IMR-90 (cell line): ENCODE measurements around the gene RAI1. TPM values are rescaled to one million over a fixed set of nuclear protein-coding genes. Genes with fewer than 3 reads are reported as not detected.
A peak's percentile ranks its signal among the peaks of the same experiment; 100 is the strongest.

Experiments
- ATAC-seq: fragments of 200-7000 bp; cut with Tn5 transposase; 2 replicates; pipeline ENCODE4 v1.9.1; 2020; ENCODE audit warnings: low read depth, mild to moderate bottlenecking, moderate library complexity
- BruUV-seq: library from RNA; stranded (reverse); fragments of 400-500 nt; replicated peaks from 2 replicates; lab custom pipeline; 2021; lab: Mats Ljungman, UMichigan
- CTCF ChIA-PET: fragments of 300-600 bp; formaldehyde crosslinking; extraction: SDS; loops from one replicate; lab custom pipeline; 2021; ENCODE audit warnings: antibody characterized with exemption; lab: Yijun Ruan, JAX
- POLR2A ChIA-PET: fragments of 300-600 bp; sonication (Branson Sonifier 250); formaldehyde crosslinking; loops from one replicate; lab custom pipeline; 2022; ENCODE audit warnings: antibody characterized with exemption; ENCODE audit not compliant: unreplicated experiment; lab: Charles Lee
- DNase-seq: peaks from one replicate; pipeline ENCODE4 v3.0.0; 2013
- H2AFZ ChIP-seq: replicated peaks from 2 replicates; pipeline ENCODE3; 2013; ENCODE audit warnings: low read length, mild to moderate bottlenecking; ENCODE audit not compliant: poor library complexity
- H2AK5ac ChIP-seq: 2 replicates; pipeline ENCODE4 v1.6.1; 2013; ENCODE audit warnings: low read depth, low read length, inconsistent platforms
- H2AK9ac ChIP-seq: replicated peaks from 2 replicates; pipeline ENCODE3; 2013; ENCODE audit warnings: mild to moderate bottlenecking, low read depth, low read length, moderate library complexity; ENCODE audit not compliant: poor library complexity
- H2BK120ac ChIP-seq: 2 replicates; pipeline ENCODE4 v1.6.1; 2013; ENCODE audit warnings: low read depth, low read length, inconsistent platforms
- H2BK15ac ChIP-seq: 3 replicates; pipeline ENCODE4 v1.6.1; 2013; ENCODE audit warnings: low read depth, low read length, inconsistent platforms
- H2BK20ac ChIP-seq: 2 replicates; pipeline ENCODE4 v1.6.1; 2013; ENCODE audit warnings: low read depth, mild to moderate bottlenecking, inconsistent platforms, low read length, moderate library complexity
- H2BK5ac ChIP-seq: 2 replicates; pipeline ENCODE4 v1.6.1; 2013; ENCODE audit warnings: mild to moderate bottlenecking, low read depth, low read length, inconsistent platforms; ENCODE audit not compliant: poor library complexity, severe bottlenecking
- H3K14ac ChIP-seq: replicated peaks from 2 replicates; pipeline ENCODE4 v1.6.1; 2013; ENCODE audit warnings: low read depth, low read length, inconsistent platforms
- H3K18ac ChIP-seq: 2 replicates; pipeline ENCODE4 v1.6.1; 2013; ENCODE audit warnings: low read depth, low read length, control low read depth
- H3K23ac ChIP-seq: 2 replicates; pipeline ENCODE4 v1.6.1; 2013; ENCODE audit warnings: low read depth, low read length, inconsistent platforms
- H3K27ac ChIP-seq: 2 replicates; pipeline ENCODE4 v1.5.1; 2013; ENCODE audit warnings: mild to moderate bottlenecking, control low read depth, low read length; ENCODE audit not compliant: insufficient read depth
- H3K27me3 ChIP-seq: 2 replicates; pipeline ENCODE4 v1.6.1; 2013; ENCODE audit warnings: low read length; ENCODE audit not compliant: control insufficient read depth, insufficient read depth
- H3K36me3 ChIP-seq: 2 replicates; pipeline ENCODE4 v1.6.1; 2013; ENCODE audit warnings: low read length, mixed read lengths; ENCODE audit not compliant: control insufficient read depth, insufficient read depth
- H3K4ac ChIP-seq: 2 replicates; pipeline ENCODE4 v1.6.1; 2013; ENCODE audit warnings: low read depth, low read length, inconsistent platforms
- H3K4me1 ChIP-seq: 2 replicates; pipeline ENCODE4 v1.6.1; 2013; ENCODE audit warnings: low read length, mixed read lengths; ENCODE audit not compliant: control insufficient read depth, insufficient read depth
- H3K4me2 ChIP-seq: 2 replicates; pipeline ENCODE4 v1.6.1; 2013; ENCODE audit warnings: low read depth, mild to moderate bottlenecking, control low read depth, low read length, moderate library complexity
- H3K4me3 ChIP-seq: 2 replicates; pipeline ENCODE4 v1.5.1; 2013; ENCODE audit warnings: low read depth, mild to moderate bottlenecking, control low read depth, low read length, moderate library complexity; ENCODE audit not compliant: insufficient read depth
- H3K56ac ChIP-seq: 2 replicates; pipeline ENCODE4 v1.6.1; 2013; ENCODE audit warnings: low read length, inconsistent platforms; ENCODE audit not compliant: insufficient read depth; ENCODE audit errors: extremely low read depth
- H3K79me1 ChIP-seq, 2 experiments: 2 replicates each; pipeline ENCODE4 v1.6.1; 2013; ENCODE audit warnings: low read length in 2 of 2, inconsistent platforms in 1 of 2, low read depth in 1 of 2
- H3K9ac ChIP-seq: 2 replicates; pipeline ENCODE4 v1.6.1; 2013; ENCODE audit warnings: low read depth, low read length, control low read depth
- H3K9me1 ChIP-seq: 2 replicates; pipeline ENCODE4 v1.6.1; 2013; ENCODE audit warnings: low read length, inconsistent platforms; ENCODE audit not compliant: insufficient read depth
- H3K9me3 ChIP-seq: 2 replicates; pipeline ENCODE4 v1.6.1; 2013; ENCODE audit warnings: low read length; ENCODE audit not compliant: control insufficient read depth, insufficient read depth
- H4K20me1 ChIP-seq: 2 replicates; pipeline ENCODE4 v1.6.1; 2013; ENCODE audit warnings: low read length, inconsistent platforms; ENCODE audit not compliant: insufficient read depth
- H4K5ac ChIP-seq: 2 replicates; pipeline ENCODE4 v1.6.1; 2013; ENCODE audit warnings: mild to moderate bottlenecking, low read depth, low read length, control low read depth
- H4K8ac ChIP-seq, 2 experiments: 2 replicates each; pipeline ENCODE4 v1.6.1; 2013; ENCODE audit warnings: low read depth in 2 of 2, low read length in 2 of 2, control low read depth in 1 of 2, inconsistent platforms in 1 of 2
- H4K91ac ChIP-seq: 2 replicates; pipeline ENCODE4 v1.6.1; 2013; ENCODE audit warnings: low read depth, low read length, inconsistent platforms; ENCODE audit not compliant: insufficient read depth
- BHLHE40 ChIP-seq: fragments of 150-350 bp; IDR thresholded peaks from 2 replicates; pipeline ENCODE4 v1.6.1; 2016; ENCODE audit warnings: mild to moderate bottlenecking, low read depth, low read length
- CEBPB ChIP-seq: IDR thresholded peaks from 2 replicates; pipeline ENCODE4 v1.6.1; 2012; ENCODE audit warnings: low read depth, low read length, improper control_type of control experiment
- CTCF ChIP-seq: conservative IDR thresholded peaks from 2 replicates; pipeline ENCODE4 v1.5.1; 2012; ENCODE audit warnings: mild to moderate bottlenecking, low read depth, low read length, improper control_type of control experiment
- MAFK ChIP-seq: IDR thresholded peaks from 2 replicates; pipeline ENCODE4 v1.6.1; 2012; ENCODE audit warnings: low read depth, low read length, improper control_type of control experiment
- MAZ ChIP-seq: IDR thresholded peaks from 2 replicates; pipeline ENCODE4 v1.6.1; 2012; ENCODE audit warnings: low read depth, mild to moderate bottlenecking, low read length, improper control_type of control experiment, moderate library complexity, borderline replicate concordance
- MXI1 ChIP-seq: IDR thresholded peaks from 2 replicates; pipeline ENCODE4 v1.6.1; 2012; ENCODE audit warnings: low read depth, mild to moderate bottlenecking, low read length, moderate library complexity, borderline replicate concordance
- NFE2L2 ChIP-seq: fragments of 150-350 bp; IDR thresholded peaks from 2 replicates; pipeline ENCODE4 v1.6.1; 2016; ENCODE audit warnings: low read depth, mild to moderate bottlenecking, low read length
- POLR2A ChIP-seq: IDR thresholded peaks from 2 replicates; pipeline ENCODE4 v1.6.1; 2012; ENCODE audit warnings: mild to moderate bottlenecking, low read depth, low read length
- RAD21 ChIP-seq: IDR thresholded peaks from 2 replicates; pipeline ENCODE4 v1.6.1; 2012; ENCODE audit warnings: low read length, improper control_type of control experiment
- RFX5 ChIP-seq: IDR thresholded peaks from 2 replicates; pipeline ENCODE4 v1.8.0; 2012; ENCODE audit warnings: low read depth, mild to moderate bottlenecking, low read length, moderate library complexity
- SMC3 ChIP-seq: fragments of 150-350 bp; IDR thresholded peaks from 2 replicates; pipeline ENCODE4 v1.6.1; 2016; ENCODE audit warnings: low read depth, mild to moderate bottlenecking, antibody characterized with exemption, low read length, moderate library complexity
- USF2 ChIP-seq: fragments of 150-350 bp; IDR thresholded peaks from 2 replicates; pipeline ENCODE4 v1.6.1; 2017; ENCODE audit warnings: mild to moderate bottlenecking, antibody characterized with exemption, low read length, low read depth
- WGBS, 2 experiments: methylation state at CpG; one replicate each; pipeline versions ENCODE4 v1.1.5 to v1.1.7; 2013; ENCODE audit warnings: missing lambda C conversion rate in 2 of 2; ENCODE audit not compliant: insufficient read length in 1 of 2; ENCODE audit errors: extremely low coverage in 2 of 2; 5-methylcytosine and 5-hydroxymethylcytosine counted together
- dilution Hi-C: fragments of 300-500 bp; cut with HindIII; formaldehyde crosslinking; loops from one replicate; pipeline ENCODE4 v1.14.3; 2018; ENCODE audit warnings: low sequenced_read_pairs; ENCODE audit not compliant: unreplicated experiment
- in situ Hi-C: fragments of 300-500 bp; cut with MboI; formaldehyde crosslinking; loops from 3 replicates; pipeline ENCODE4 v1.14.3; 2019; ENCODE audit warnings: low sequenced_read_pairs, inconsistent platforms, mixed read lengths
- intact Hi-C: fragments of 100-400 bp; cut with micrococcal nuclease; formaldehyde crosslinking; loops from 2 replicates; pipeline ENCODE4 v1.10.0; 2022
- polyA plus RNA-seq, 3 experiments: library from polyadenylated mRNA; depleted of rRNA; stranded (reverse); fragments of >200 nt; gene quantifications; 2 replicates each; pipeline ENCODE4 v1.2.3, GENCODE V29; 2012; ENCODE audit warnings: low replicate concordance in 1 of 3
- total RNA-seq: library from RNA; depleted of rRNA; stranded (reverse); fragments of >200 nt; gene quantifications from 2 replicates; pipeline ENCODE4 v1.2.3, GENCODE V29; 2012

RAI1 gene
- total and polyA plus RNA-seq, 2 of the 4 experiments (the other 2 are of a cell fraction), result 1.8 to 10.5 TPM

- ChIA-PET CTCF (no interaction called here), POLR2A (no interaction called here)
- Histone ChIP-seq H3K4me3 (peak overlapping the region; percentile 48), H3K23ac (peak overlapping the region; percentile 92; the same call in 1 of the 2 replicates), H4K5ac (no peak overlapping the region; the same call in 1 of the 2 replicates), H2AK9ac (peak overlapping the region; percentile 95), H3K27ac (peak overlapping the region; percentile 78), H4K91ac (peak overlapping the region; percentile 40; the same call in 1 of the 2 replicates), H3K36me3 (peaks cover 8% of the 10 kb centered on the region; the same call in 1 of the 2 replicates), H2BK20ac (no peak overlapping the region), H3K27me3 (no peaks in the 10 kb centered on the region), H3K4ac (peak overlapping the region; percentile 77), H3K9me3 (no peaks in the 10 kb centered on the region), H4K8ac (peak overlapping the region in 1 of 2 experiments; percentile 57; a peak in 1 of 4 replicates), H3K4me2 (peak overlapping the region; percentile 89), H3K9me1 (peaks cover 36% of the 10 kb centered on the region), H2BK15ac (no peak overlapping the region), H3K4me1 (peaks cover 37% of the 10 kb centered on the region), H3K9ac (peak overlapping the region; percentile 60), H4K20me1 (peaks cover 98% of the 10 kb centered on the region), H2BK5ac (peak overlapping the region; percentile 65), H2AFZ (peak overlapping the region; percentile 77), H3K79me1 (peaks cover 33 to 89% of the 10 kb centered on the region in 2 experiments), H3K18ac (peak overlapping the region; percentile 32; the same call in 1 of the 2 replicates), H2BK120ac (peak overlapping the region; percentile 4; the same call in 1 of the 2 replicates), H2AK5ac (peak overlapping the region; percentile 83), H3K56ac (no peak overlapping the region), H3K14ac (0 out of 2 replicates have a peak overlapping the region, but pooled peaks have one; percentile 51)
- no TSS peak for BruUV-seq
- WGBS, 2 experiments, result 1% methylated on average over 16 of the region's 103 CpGs; no CpG with 5 or more reads in 1 of the 2 experiments
- dilution Hi-C loops, result no loop called here
- peak; percentile 74 for ATAC-seq
- intact Hi-C loops, result loop anchor here (1.0 to 5.0 kb wide), 2 partner anchors 10 to 41 kb away; partner anchors contain the start of gene RAI1
- in situ Hi-C loops, result no loop called here
- DNase-seq, result peak; percentile 90
- TF ChIP-seq CEBPB (no peak), CTCF (no peak), MXI1 (0 out of 2 replicates have a peak, but pooled peaks have one; percentile 31), RFX5 (no peak), MAFK (no peak), NFE2L2 (no peak), POLR2A (no peak; the same call in 1 of the 2 replicates), MAZ (peak; percentile 26; the same call in 1 of the 2 replicates), SMC3 (no peak), USF2 (no peak), BHLHE40 (0 out of 2 replicates have a peak, but pooled peaks have one; percentile 51), RAD21 (no peak)
These were observed 42.4 kb downstream of the RAI1 start for GRCh38 chr17:17723354-17724261.
